ENCODE data around the gene ATG13. TPM values are rescaled to one million over a fixed set of nuclear protein-coding genes. Genes with fewer than 3 reads are reported as not detected.

The ATG13 gene
- total and polyA plus RNA-seq, 4 donors: 36.3 to 49.9 (median 41.2) TPM

- peaks cover 11 to 68% (median 56%) of the 10 kb centered on the region in 4 donors for H3K36me3 ChIP-seq (ENCODE audit: control insufficient read depth in 4 of 4, insufficient read depth in 3 of 4, low read depth in 1 of 4, low read length in 3 of 4)
- H3K27me3 ChIP-seq (ENCODE audit: control insufficient read depth in 4 of 4, insufficient read depth in 4 of 4, low read length in 3 of 4): no peaks in the 10 kb centered on the region
- no peaks in the 10 kb centered on the region for H3K9me3 ChIP-seq (ENCODE audit: control insufficient read depth in 4 of 4, low read length in 3 of 4)
- no peak overlapping the region for H3K27ac ChIP-seq (ENCODE audit: low read depth in 1 of 2, low read length in 2 of 2)
- TF ChIP-seq SP1 (IDR thresholded peaks at IDR 0.05) (no peak), NR2F2 (IDR thresholded peaks at IDR 0.05) (no peak), HNF4G (IDR thresholded peaks at IDR 0.05) (no peak), EGR1 (IDR thresholded peaks at IDR 0.05; ENCODE audit: low read depth in 2 of 2) (no peak), JUND (IDR thresholded peaks at IDR 0.05) (no peak), FOXA2 (IDR thresholded peaks at IDR 0.05) (no peak), ATF3 (IDR thresholded peaks at IDR 0.05) (no peak), RAD21 (IDR thresholded peaks at IDR 0.05) (no peak), RXRA (IDR thresholded peaks at IDR 0.05) (no peak), YY1 (IDR thresholded peaks at IDR 0.05) (no peak)
- peaks cover 2 to 8% (median 2%) of the 10 kb centered on the region in 4 donors for H3K4me1 ChIP-seq (ENCODE audit: control insufficient read depth in 4 of 4, insufficient read depth in 4 of 4, low read length in 3 of 4)
- no peak for DNase-seq (ENCODE audit: low spot score)
- no peak overlapping the region for H3K9ac ChIP-seq (ENCODE audit: low read depth in 1 of 2, low read length in 2 of 2)
- H3K4me3 ChIP-seq (ENCODE audit: low read depth in 1 of 3, low read length in 3 of 3): no peak overlapping the region
These were observed 45.0 kb downstream of the ATG13 start for GRCh38 chr11:46662366-46662765.

GRCh38 chr11:46663277-46663940 is 46.1 kb downstream of the ATG13 start:
- WGBS: 95% methylated on average over 4 of the region's 4 CpGs
- Histone ChIP-seq H3K4me3 (ENCODE audit: low read depth in 1 of 3, low read length in 3 of 3) (no peak overlapping the region), H3K9me3 (ENCODE audit: control insufficient read depth in 4 of 4, low read length in 3 of 4) (no peaks in the 10 kb centered on the region), H3K27me3 (ENCODE audit: control insufficient read depth in 4 of 4, insufficient read depth in 4 of 4, low read length in 3 of 4) (no peaks in the 10 kb centered on the region), H3K9ac (ENCODE audit: low read depth in 1 of 2, low read length in 2 of 2) (no peak overlapping the region), H3K4me1 (ENCODE audit: control insufficient read depth in 4 of 4, insufficient read depth in 4 of 4, low read length in 3 of 4) (peaks cover 0 to 5% (median 2%) of the 10 kb centered on the region in 4 donors), H3K27ac (ENCODE audit: low read depth in 1 of 2, low read length in 2 of 2) (no peak overlapping the region), H3K36me3 (ENCODE audit: control insufficient read depth in 4 of 4, insufficient read depth in 3 of 4, low read depth in 1 of 4, low read length in 3 of 4) (peaks cover 15 to 73% (median 58%) of the 10 kb centered on the region in 4 donors)
- DNase-seq (ENCODE audit: low spot score): no peak
- TF ChIP-seq SP1 (IDR thresholded peaks at IDR 0.05): no peak
- TF ChIP-seq YY1 (IDR thresholded peaks at IDR 0.05): no peak
- TF ChIP-seq FOXA2 (IDR thresholded peaks at IDR 0.05): no peak
- TF ChIP-seq TAF1 (conservative IDR thresholded peaks at IDR 0.05): no peak
- no peak for TF ChIP-seq MAX (IDR thresholded peaks at IDR 0.05)
- no peak for TF ChIP-seq ATF3 (IDR thresholded peaks at IDR 0.05)
- TF ChIP-seq HNF4A (conservative IDR thresholded peaks at IDR 0.05): no peak
- no peak for TF ChIP-seq CTCF (IDR thresholded peaks at IDR 0.05; ENCODE audit: low read depth, low read length, missing input control)
- no peak for TF ChIP-seq ZBTB33 (IDR thresholded peaks at IDR 0.05)
- TF ChIP-seq FOXA1 (IDR thresholded peaks at IDR 0.05): no peak
- no peak for TF ChIP-seq GABPA (IDR thresholded peaks at IDR 0.05 in 1 of 2, conservative IDR thresholded peaks at IDR 0.05 in 1 of 2)
- TF ChIP-seq REST (IDR thresholded peaks at IDR 0.05): no peak
- no peak for TF ChIP-seq NR2F2 (IDR thresholded peaks at IDR 0.05)
- no peak for TF ChIP-seq HNF4G (IDR thresholded peaks at IDR 0.05)
- TF ChIP-seq EGR1 (IDR thresholded peaks at IDR 0.05; ENCODE audit: low read depth in 2 of 2): no peak

Data from liver (tissue), 9 donors.